Heart left ventricle (tissue), 16 donors: ENCODE results near the gene SNCAIP. TPM values are rescaled to one million over a fixed set of nuclear protein-coding genes. Genes with fewer than 3 reads are reported as not detected.

Experiments
- ATAC-seq, 4 donors: fragments of 200-7000 bp; cut with Tn5 transposase; one replicate each; pipeline ENCODE4 v1.9.1; 2020 to 2022; ENCODE audit warnings: moderate library complexity in 4 of 4, mild to moderate bottlenecking in 3 of 4, moderate number of reproducible peaks in 1 of 4
- DNase-seq, 5 donors: peaks; one replicate each; pipeline ENCODE4 v3.0.0-alpha.2; 2020
- H3K27ac ChIP-seq, 12 donors: fragments of 200-600 bp; sonication (generic) in 4 of 12; one replicate each; pipeline versions ENCODE4 v1.5.0 to v1.8.0; 2016 to 2022; ENCODE audit warnings: mild to moderate bottlenecking in 2 of 12
- H3K27me3 ChIP-seq, 9 donors: fragments of 200-600 bp; sonication (generic) in 2 of 9; one replicate each; pipeline versions ENCODE4 v1.5.1 to v1.8.0; 2016 to 2022; ENCODE audit warnings: mild to moderate bottlenecking in 3 of 9
- H3K36me3 ChIP-seq, 9 donors: fragments of 200-600 bp; sonication (generic) in 2 of 9; one replicate each; pipeline versions ENCODE4 v1.5.0 to v1.8.0; 2018 to 2022; ENCODE audit warnings: mild to moderate bottlenecking in 2 of 9
- H3K4me1 ChIP-seq, 12 donors: fragments of 200-600 bp; sonication (generic) in 4 of 12; one replicate each; pipeline versions ENCODE4 v1.5.0 to v1.8.0; 2016 to 2022; ENCODE audit warnings: mild to moderate bottlenecking in 3 of 12
- H3K4me3 ChIP-seq, 12 donors: fragments of 200-600 bp; sonication (generic) in 4 of 12; one replicate each; pipeline versions ENCODE4 v1.5.0 to v1.8.0; 2017 to 2022; ENCODE audit warnings: mild to moderate bottlenecking in 9 of 12, moderate library complexity in 4 of 12
- H3K9me3 ChIP-seq, 12 donors: fragments of 200-600 bp; sonication (generic) in 4 of 12; one replicate each; pipeline versions ENCODE4 v1.5.0 to v1.8.0; 2016 to 2022; ENCODE audit warnings: mild to moderate bottlenecking in 1 of 12
- POLR2A ChIP-seq, 2 donors: fragments of 450-650 bp; IDR thresholded peaks; one replicate each; pipeline ENCODE4 v1.6.1; 2017; ENCODE audit warnings: antibody characterized with exemption in 2 of 2, mild to moderate bottlenecking in 2 of 2, moderate library complexity in 2 of 2
- whole genome bisulfite sequencing, 4 donors: extraction: QIAGEN DNeasy Blood & Tissue Kit in 2 of 4; methylation state at CpG; one replicate each; pipeline versions ENCODE4 v1.1.5 to v1.1.7; 2013 to 2018; 5-methylcytosine and 5-hydroxymethylcytosine counted together
- intact Hi-C, 10 donors: fragments of 100-400 bp; cut with DNase I; formaldehyde crosslinking; loops; one replicate each; pipeline versions ENCODE4 v1.11.1 to v1.14.2; 2022
- polyA plus RNA-seq, 2 donors: library from polyadenylated mRNA; stranded (reverse); fragments of 200-250 nt; gene quantifications; one replicate each; pipeline ENCODE4 v1.2.3, GENCODE V29; 2013
- total RNA-seq, 9 donors: library from RNA; depleted of rRNA in 2 of 9; stranded (reverse); fragments of >200 nt in 2 of 9; fragmentation: NEBNext Ultra II Directional in 3 of 9; extraction: Animal tissue kit (Norgen Biotek cat#: 25700) in 3 of 9; gene quantifications; one replicate each; pipeline versions ENCODE4 v1.1.0 to v1.2.4, GENCODE V29; 2016 to 2023
- TF ChIP-seq, protein P1 (sequence below), 12 donors: fragments of 200-600 bp; sonication (generic) in 4 of 12; IDR thresholded peaks; one replicate each; pipeline versions ENCODE4 v1.5.0 to v1.8.0; 2018 to 2022; ENCODE audit warnings: antibody characterized with exemption in 12 of 12, mild to moderate bottlenecking in 5 of 12
- donor health status: ischemic (EF 13 %, LVEDD 7.1; RV severe dilation, severe dysfunction).
- donor health status: healthy with polysubstance abuse.
- donor health status: DM: no; HTN: yes; CAD: no.
- donor health status: DM: no; HTN: no; CAD: no.
- donor health status: ischemic (EF 25% LVEDD 6.9; RV normal size, moderate dysfunction).
- donor health status: ischemic (EF 25% LVEDD 5.7; RV mildly dilated, moderate dysfunction).
- donor health status: healthy.
- donor health status: DM: yes; HTN: yes; CAD: no.
- donor health status: ischemic (EF 35%, LVEDD 5.7; RV mildly dilated, moderate dysfunction).
- donor health status: nonischemic (EF 11% LVEDD 7.7; RV severe dilation, severe dysfunction).
- donor health status: DM: yes; HTN: yes; CAD: no.
- donor health status: PGD.
- donor health status: ischemic (EF 29% LVEDD 5.4; RV normal size, mild dysfunction).
- donor health status: nonischemic (EF 23%, LVEDD 6.1; RV moderate dilation, normal function).

SNCAIP gene
- total and polyA plus RNA-seq, 11 donors = 0.54 to 7.5 (median 0.94) TPM

- H3K4me3 ChIP-seq = no peak overlapping the region
- intact Hi-C loops = no loop called here
- no peaks in the 10 kb centered on the region for H3K9me3 ChIP-seq
- WGBS, 4 donors = 81 to 94% (median 85%) methylated on average over 6 of the region's 6 CpGs
- H3K27ac ChIP-seq = peak overlapping the region in 1 of 12 donors; percentile 15
- no peak for TF ChIP-seq POLR2A (IDR thresholded peaks at IDR 0.05)
- TF ChIP-seq, protein P1, sequence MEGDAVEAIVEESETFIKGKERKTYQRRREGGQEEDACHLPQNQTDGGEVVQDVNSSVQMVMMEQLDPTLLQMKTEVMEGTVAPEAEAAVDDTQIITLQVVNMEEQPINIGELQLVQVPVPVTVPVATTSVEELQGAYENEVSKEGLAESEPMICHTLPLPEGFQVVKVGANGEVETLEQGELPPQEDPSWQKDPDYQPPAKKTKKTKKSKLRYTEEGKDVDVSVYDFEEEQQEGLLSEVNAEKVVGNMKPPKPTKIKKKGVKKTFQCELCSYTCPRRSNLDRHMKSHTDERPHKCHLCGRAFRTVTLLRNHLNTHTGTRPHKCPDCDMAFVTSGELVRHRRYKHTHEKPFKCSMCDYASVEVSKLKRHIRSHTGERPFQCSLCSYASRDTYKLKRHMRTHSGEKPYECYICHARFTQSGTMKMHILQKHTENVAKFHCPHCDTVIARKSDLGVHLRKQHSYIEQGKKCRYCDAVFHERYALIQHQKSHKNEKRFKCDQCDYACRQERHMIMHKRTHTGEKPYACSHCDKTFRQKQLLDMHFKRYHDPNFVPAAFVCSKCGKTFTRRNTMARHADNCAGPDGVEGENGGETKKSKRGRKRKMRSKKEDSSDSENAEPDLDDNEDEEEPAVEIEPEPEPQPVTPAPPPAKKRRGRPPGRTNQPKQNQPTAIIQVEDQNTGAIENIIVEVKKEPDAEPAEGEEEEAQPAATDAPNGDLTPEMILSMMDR (IDR thresholded peaks at IDR 0.05) = no peak
- no peaks in the 10 kb centered on the region for H3K36me3 ChIP-seq
- H3K4me1 ChIP-seq = no peaks in the 10 kb centered on the region
- DNase-seq (no peak), ATAC-seq (no peak)
- no peaks in the 10 kb centered on the region for H3K27me3 ChIP-seq
Observed at GRCh38 chr5:122394284-122394930, 82.4 kb downstream of the SNCAIP start.

- no peaks in the 10 kb centered on the region for H3K27me3 ChIP-seq
- H3K4me1 ChIP-seq = peaks cover 0 to 3% (median 0%) of the 10 kb centered on the region in 12 donors
- H3K4me3 ChIP-seq = no peak overlapping the region
- TF ChIP-seq, protein P1 (IDR thresholded peaks at IDR 0.05) = no peak
- no peak for TF ChIP-seq POLR2A (IDR thresholded peaks at IDR 0.05)
- WGBS, 4 donors = 75 to 82% (median 81%) methylated on average over 2 of the region's 2 CpGs
- DNase-seq (no peak), ATAC-seq (no peak)
- H3K36me3 ChIP-seq = no peaks in the 10 kb centered on the region
- H3K9me3 ChIP-seq = no peaks in the 10 kb centered on the region
- intact Hi-C loops = no loop called here
- no peak overlapping the region for H3K27ac ChIP-seq
Observed at GRCh38 chr5:122398016-122398415, 86.0 kb downstream of the SNCAIP start.

- Histone ChIP-seq H3K27ac (no peak overlapping the region), H3K4me1 (peaks cover 0 to 3% (median 0%) of the 10 kb centered on the region in 12 donors), H3K27me3 (no peaks in the 10 kb centered on the region), H3K9me3 (no peaks in the 10 kb centered on the region), H3K4me3 (no peak overlapping the region), H3K36me3 (no peaks in the 10 kb centered on the region)
- 92 to 100% (median 95%) methylated on average over 1 of the region's 1 CpG for whole genome bisulfite sequencing, 4 donors
- ATAC-seq (no peak), DNase-seq (no peak)
- intact Hi-C loops = loop anchor here in 1 of 10 donors (10.0 kb wide), 1 partner anchor 76 kb away; no protein-coding TSS in a partner anchor
- TF ChIP-seq, protein P1 (IDR thresholded peaks at IDR 0.05) = no peak
- no peak for TF ChIP-seq POLR2A (IDR thresholded peaks at IDR 0.05)
Observed at GRCh38 chr5:122400341-122400740, 88.3 kb downstream of the SNCAIP start.

- H3K36me3 ChIP-seq = no peaks in the 10 kb centered on the region
- 71 to 89% (median 81%) methylated on average over 1 of the region's 1 CpG for WGBS, 4 donors
- H3K27me3 ChIP-seq = no peaks in the 10 kb centered on the region
- no peak overlapping the region for H3K4me3 ChIP-seq
- intact Hi-C loops = loop anchor here in 1 of 10 donors (10.0 kb wide), 1 partner anchor 76 kb away; no protein-coding TSS in a partner anchor
- no peaks in the 10 kb centered on the region for H3K9me3 ChIP-seq
- DNase-seq (no peak), ATAC-seq (no peak)
- H3K27ac ChIP-seq = no peak overlapping the region
- TF ChIP-seq, protein P1 (IDR thresholded peaks at IDR 0.05) = no peak
- no peak for TF ChIP-seq POLR2A (IDR thresholded peaks at IDR 0.05)
- H3K4me1 ChIP-seq = peaks cover 0 to 3% (median 0%) of the 10 kb centered on the region in 12 donors
Observed at GRCh38 chr5:122400938-122401337, 88.9 kb downstream of the SNCAIP start.
